Right cardiac atrium (tissue), 5 donors: ENCODE results near the gene CCDC57. TPM values are rescaled to one million over a fixed set of nuclear protein-coding genes. Genes with fewer than 3 reads are reported as not detected.
A peak's percentile ranks its signal among the peaks of the same experiment; 100 is the strongest.

Source experiments
- ATAC-seq, 2 donors: fragments of 200-7000 bp; cut with Tn5 transposase; one replicate each; pipeline versions ENCODE4 v1.8.0 to v1.9.1; 2020; ENCODE audit warnings: moderate library complexity in 2 of 2, mild to moderate bottlenecking in 1 of 2
- DNase-seq, 3 donors: peaks; one replicate each; pipeline ENCODE4 v3.0.0-alpha.2; 2020
- H3K27ac ChIP-seq: one replicate; pipeline ENCODE4 v1.5.1; 2013; ENCODE audit warnings: mild to moderate bottlenecking, low read length, control low read depth, moderate library complexity
- H3K27me3 ChIP-seq: one replicate; pipeline ENCODE4 v1.6.1; 2013; ENCODE audit not compliant: control insufficient read depth, insufficient read depth
- H3K4me1 ChIP-seq: one replicate; pipeline ENCODE4 v1.6.1; 2013; ENCODE audit warnings: low read length; ENCODE audit not compliant: control insufficient read depth, insufficient read depth
- H3K4me3 ChIP-seq: one replicate; pipeline ENCODE4 v1.5.1; 2013; ENCODE audit warnings: low read length, control low read depth
- H3K9me3 ChIP-seq: one replicate; pipeline ENCODE4 v1.6.1; 2013; ENCODE audit warnings: low read length; ENCODE audit not compliant: control insufficient read depth
- WGBS: extraction: QIAGEN DNeasy Blood & Tissue Kit; methylation state at CpG from one replicate; pipeline ENCODE4 v1.1.7; 2013; 5-methylcytosine and 5-hydroxymethylcytosine counted together
- intact Hi-C, 4 donors: fragments of 100-400 bp; cut with DNase I; formaldehyde crosslinking; loops; one replicate each; pipeline versions ENCODE4 v1.11.0 to v1.14.0; 2022 to 2023
- polyA plus RNA-seq: library from polyadenylated mRNA; stranded (reverse); fragments of 200-250 nt; gene quantifications from one replicate; pipeline ENCODE4 v1.2.3, GENCODE V29; 2013
- total RNA-seq, 4 donors: library from RNA; stranded (reverse); fragmentation: NEBNext Ultra II Directional; extraction: Animal tissue kit (Norgen Biotek cat#: 25700); gene quantifications; one replicate each; pipeline ENCODE4 v1.2.1, GENCODE V29; 2021
- donor health status: healthy with polysubstance abuse.
- donor health status: DM: no; HTN: yes; CAD: no.
- donor health status: DM: no; HTN: no; CAD: no.
- donor health status: DM: no; HTN: yes; CAD: no; lungs with severe emphysema.
- donor health status: DM: yes; HTN: yes; CAD: no.

Gene CCDC57
- total and polyA plus RNA-seq, 5 donors: 12.1 to 17.3 (median 16.2) TPM

DNA sequence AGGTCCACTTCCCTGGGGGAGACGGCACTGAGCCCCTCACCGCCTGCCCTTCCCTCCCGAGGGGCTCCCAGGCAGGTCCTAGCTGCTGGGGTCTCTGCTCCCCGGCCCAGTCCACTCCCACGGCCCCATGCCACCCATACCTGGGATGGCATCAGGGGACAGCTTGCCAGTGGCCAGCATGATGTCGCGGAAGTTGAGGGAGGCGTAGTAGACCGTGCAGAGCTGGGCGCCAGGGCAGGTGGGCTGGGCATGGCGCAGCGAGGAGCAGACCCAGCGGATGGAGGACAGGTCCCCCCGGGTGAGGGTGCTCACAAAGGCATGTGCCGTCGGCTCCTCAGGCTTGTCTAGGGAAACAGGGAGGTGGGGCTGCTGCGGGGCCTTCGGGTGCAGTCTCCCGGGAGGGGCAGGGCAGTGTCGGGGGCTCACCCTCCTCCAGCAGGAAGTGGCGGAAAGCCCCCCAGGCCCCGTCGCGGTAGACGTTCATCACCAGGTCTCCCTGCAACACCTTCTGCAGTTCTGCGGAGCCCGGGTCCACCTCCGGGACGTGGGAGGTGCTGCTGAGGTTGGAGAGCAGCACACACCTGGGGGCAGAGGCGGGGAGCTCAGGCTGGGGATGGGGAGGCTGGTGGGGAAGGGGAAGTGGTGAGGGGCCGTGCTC is 128.1 kb downstream of the CCDC57 start:
- DNase-seq: peak in 1 of 3 donors; percentile 54

DNA sequence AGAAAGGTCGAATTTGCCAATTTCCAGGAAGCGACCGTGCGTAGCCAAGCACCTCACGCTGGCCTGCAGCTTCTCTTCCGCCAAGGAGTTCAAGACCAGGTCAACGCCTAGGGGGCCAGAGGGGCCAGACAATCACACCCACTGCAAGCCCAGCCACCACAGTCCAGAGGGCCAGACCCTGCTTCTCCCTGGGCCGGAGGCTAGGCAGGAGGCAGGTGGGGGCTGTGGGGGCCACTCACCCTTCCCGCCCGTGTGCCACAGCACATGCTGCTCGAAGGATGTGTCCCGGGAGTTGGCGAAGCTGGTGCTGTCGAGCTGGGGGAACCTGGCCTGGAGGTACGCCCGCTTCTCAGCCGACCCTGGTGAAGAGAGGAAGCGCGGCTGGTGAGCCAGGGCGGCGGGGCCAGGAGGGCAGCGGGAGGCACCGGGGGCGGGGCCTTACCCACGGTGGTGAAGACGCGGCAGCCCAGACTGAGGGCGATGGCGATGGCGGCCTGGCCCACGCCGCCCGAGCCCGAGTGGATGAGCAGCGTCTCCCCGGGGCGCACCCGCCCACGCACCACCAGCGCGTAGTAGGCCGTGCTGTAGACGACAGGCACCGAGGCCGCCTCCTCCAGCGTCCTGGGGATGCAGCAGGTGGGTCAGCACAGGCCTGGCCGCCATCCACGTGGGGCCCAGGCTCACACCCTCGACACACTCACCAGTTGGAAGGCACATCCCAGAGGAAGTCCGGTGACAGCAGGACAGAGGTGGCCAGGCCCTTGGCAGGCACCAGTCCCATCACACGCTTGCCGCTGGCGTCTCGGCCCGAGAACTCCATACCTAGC is 128.9 kb downstream of the CCDC57 start:
- Histone ChIP-seq H3K4me1 (no peaks in the 10 kb centered on the region), H3K27ac (no peak overlapping the region), H3K27me3 (no peaks in the 10 kb centered on the region), H3K4me3 (no peak overlapping the region), H3K9me3 (no peaks in the 10 kb centered on the region)
- no peak for ATAC-seq
- WGBS: 93% methylated on average over 55 of the region's 55 CpGs
- intact Hi-C loops: no loop called here
- peak in 2 of 3 donors; percentile 60 for DNase-seq

More for the DNA sequence above, 128.1 kb downstream of the CCDC57 start:
- intact Hi-C loops: no loop called here
- H3K27ac ChIP-seq: no peak overlapping the region
- no peak overlapping the region for H3K4me3 ChIP-seq
- H3K9me3 ChIP-seq: no peaks in the 10 kb centered on the region
- 93% methylated on average over 31 of the region's 31 CpGs for WGBS
- ATAC-seq: no peak
- H3K27me3 ChIP-seq: no peaks in the 10 kb centered on the region
- H3K4me1 ChIP-seq: no peaks in the 10 kb centered on the region

DNA sequence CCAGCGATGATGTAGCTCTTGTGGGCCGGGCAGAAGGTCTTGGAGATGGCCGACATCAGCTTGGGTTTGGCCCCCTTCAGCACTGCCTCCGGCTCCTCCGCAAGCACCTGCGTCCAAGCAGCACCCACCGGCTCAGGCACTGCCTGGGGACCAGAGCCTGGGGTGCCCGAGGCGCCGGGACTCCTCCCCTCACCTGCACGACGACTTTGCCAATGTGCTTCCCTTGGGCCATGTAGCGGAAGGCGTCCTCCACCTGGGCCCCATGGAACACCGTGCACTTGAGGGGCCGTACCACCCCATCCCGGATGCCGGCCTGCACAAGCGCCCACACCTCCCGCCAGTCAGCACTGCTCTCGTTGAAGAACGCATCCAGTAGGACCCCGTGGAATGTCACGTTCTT is 129.6 kb downstream of the CCDC57 start:
- intact Hi-C loops: no loop called here
- ATAC-seq (no peak), DNase-seq (peak in 2 of 3 donors; percentile 30 to 46)
- WGBS: 92% methylated on average over 24 of the region's 24 CpGs
- no peak overlapping the region for H3K4me3 ChIP-seq
- H3K27ac ChIP-seq: no peak overlapping the region
- no peaks in the 10 kb centered on the region for H3K9me3 ChIP-seq
- H3K27me3 ChIP-seq: no peaks in the 10 kb centered on the region
- H3K4me1 ChIP-seq: no peaks in the 10 kb centered on the region

DNA sequence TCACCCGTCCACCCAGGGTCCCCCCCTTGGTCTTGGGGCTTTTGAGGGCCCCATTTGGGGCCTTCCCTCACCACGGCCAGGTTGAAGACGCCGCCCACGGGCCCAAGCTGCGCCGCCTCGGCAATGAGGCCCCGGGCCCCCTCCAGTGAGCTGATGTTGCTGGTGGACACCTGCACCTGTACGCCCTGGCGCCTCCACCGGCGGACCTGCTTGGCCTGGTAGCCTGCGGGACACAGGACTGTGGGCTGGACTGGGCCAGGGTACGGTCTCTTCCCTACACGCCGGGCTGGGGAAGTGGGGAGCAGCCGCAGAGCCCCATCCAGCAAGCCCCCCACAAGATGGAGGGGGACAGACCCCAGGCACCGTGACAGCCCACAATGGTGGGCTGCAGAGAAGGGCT is 130.2 kb downstream of the CCDC57 start:
- WGBS: 92% methylated on average over 19 of the region's 19 CpGs
- intact Hi-C loops: no loop called here

DNA sequence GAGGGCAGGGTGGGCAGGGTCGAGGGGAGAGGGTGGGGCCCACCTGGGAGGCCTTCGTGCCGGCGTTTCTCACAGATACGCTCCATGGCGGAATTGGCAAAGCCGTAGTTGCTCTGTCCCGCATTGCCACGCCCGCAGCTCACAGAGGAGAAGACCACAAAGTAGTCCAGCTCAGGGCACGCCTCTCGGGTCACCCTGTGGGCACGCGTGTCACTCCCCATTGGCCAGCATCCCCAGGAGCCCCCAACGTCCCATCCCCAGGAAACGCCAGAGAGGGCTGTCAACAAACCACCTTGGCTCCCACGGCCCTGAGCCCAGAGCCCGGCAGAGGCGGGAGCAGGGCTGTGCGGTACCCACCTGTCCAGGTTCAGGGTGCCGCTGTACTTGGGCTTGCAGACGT is 130.7 kb downstream of the CCDC57 start:
- intact Hi-C loops: no loop called here
- WGBS: 93% methylated on average over 22 of the region's 22 CpGs
- H3K4me3 ChIP-seq: no peak overlapping the region
- H3K27me3 ChIP-seq: no peaks in the 10 kb centered on the region
- H3K9me3 ChIP-seq: no peaks in the 10 kb centered on the region
- no peak overlapping the region for H3K27ac ChIP-seq
- ATAC-seq (no peak), DNase-seq (peak in 2 of 3 donors; percentile 28 to 48)
- H3K4me1 ChIP-seq: no peaks in the 10 kb centered on the region

More for the DNA sequence above, 130.2 kb downstream of the CCDC57 start:
- Histone ChIP-seq H3K4me1 (no peaks in the 10 kb centered on the region), H3K27me3 (no peaks in the 10 kb centered on the region), H3K4me3 (no peak overlapping the region), H3K9me3 (no peaks in the 10 kb centered on the region), H3K27ac (no peak overlapping the region)
- DNase-seq (peak in 2 of 3 donors; percentile 34 to 54), ATAC-seq (no peak)

DNA sequence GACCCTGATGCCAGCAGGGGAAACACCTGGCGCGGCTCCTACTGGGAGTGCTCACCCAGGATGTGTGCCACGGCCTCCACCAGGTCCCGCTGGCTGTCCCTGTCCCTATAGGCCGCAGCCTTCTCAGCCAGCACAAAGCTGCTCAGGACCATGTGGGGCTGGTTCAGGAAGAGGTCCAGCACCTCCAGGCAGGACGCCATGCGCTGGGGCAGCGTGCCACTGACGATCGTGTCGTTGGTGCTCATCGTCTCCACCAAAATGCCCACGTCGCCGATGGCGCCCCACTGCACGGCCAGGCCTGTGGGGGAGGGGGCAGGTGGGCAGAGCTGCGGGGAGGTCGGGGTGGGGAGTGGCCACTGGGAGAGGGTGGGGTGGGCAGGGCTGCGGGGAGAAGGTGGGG is 131.1 kb downstream of the CCDC57 start:
- no peak overlapping the region for H3K4me3 ChIP-seq
- ATAC-seq (no peak), DNase-seq (peak in 1 of 3 donors; percentile 68)
- WGBS: 92% methylated on average over 20 of the region's 20 CpGs
- intact Hi-C loops: no loop called here
- H3K4me1 ChIP-seq: no peaks in the 10 kb centered on the region
- H3K27me3 ChIP-seq: no peaks in the 10 kb centered on the region
- H3K27ac ChIP-seq: no peak overlapping the region
- no peaks in the 10 kb centered on the region for H3K9me3 ChIP-seq

- H3K9me3 ChIP-seq: no peaks in the 10 kb centered on the region
- H3K4me3 ChIP-seq: no peak overlapping the region
- intact Hi-C loops: no loop called here
- no peaks in the 10 kb centered on the region for H3K4me1 ChIP-seq
- WGBS: 94% methylated on average over 44 of the region's 44 CpGs
- H3K27ac ChIP-seq: no peak overlapping the region
- DNase-seq (peak in 2 of 3 donors; percentile 58 to 65), ATAC-seq (no peak)
- no peaks in the 10 kb centered on the region for H3K27me3 ChIP-seq
These were observed 131.7 kb downstream of the CCDC57 start for GRCh38 chr17:82080789-82081464.

- WGBS: 90% methylated on average over 36 of the region's 36 CpGs
- Histone ChIP-seq H3K4me1 (no peaks in the 10 kb centered on the region), H3K27me3 (no peaks in the 10 kb centered on the region), H3K9me3 (no peaks in the 10 kb centered on the region), H3K4me3 (no peak overlapping the region), H3K27ac (no peak overlapping the region)
- intact Hi-C loops: no loop called here
- ATAC-seq: no peak
- peak in 2 of 3 donors; percentile 31 to 41 for DNase-seq
These were observed 132.4 kb downstream of the CCDC57 start for GRCh38 chr17:82080048-82080788.

DNA sequence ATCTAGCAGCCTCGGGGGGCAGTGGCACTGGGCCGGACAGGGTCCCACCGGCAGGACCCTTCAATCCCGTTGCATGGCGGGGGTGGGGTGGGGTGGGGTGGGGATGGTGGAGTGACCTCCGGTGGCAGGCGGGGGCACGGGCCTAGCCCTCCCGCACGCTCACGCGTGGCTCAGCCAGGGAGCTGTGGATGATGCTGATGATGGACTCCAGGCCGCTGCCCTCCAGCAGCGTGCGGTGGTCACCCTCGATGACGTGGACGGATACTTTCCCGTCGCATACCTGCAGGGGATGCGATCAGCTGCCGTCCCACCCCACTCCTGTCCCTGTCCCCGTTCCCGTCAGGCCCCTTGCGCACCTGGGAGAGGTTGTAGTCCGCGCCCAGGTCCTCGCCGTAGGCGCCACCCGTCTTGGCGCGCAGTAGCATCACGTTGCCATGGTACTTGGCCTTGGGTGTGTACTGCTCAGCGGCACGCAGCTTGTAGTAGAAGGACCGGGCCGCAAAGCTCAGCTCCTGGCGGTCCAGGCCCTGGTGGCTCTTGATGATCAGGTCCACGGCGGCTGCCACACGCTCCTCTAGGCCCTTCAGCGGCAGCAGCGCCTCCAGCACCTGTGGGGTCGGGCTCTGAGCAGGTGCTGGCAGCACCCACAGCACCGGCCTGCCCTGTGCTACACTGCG is 133.5 kb downstream of the CCDC57 start:
- ATAC-seq: no peak
- H3K9me3 ChIP-seq: no peaks in the 10 kb centered on the region
- 94% methylated on average over 47 of the region's 47 CpGs for WGBS
- H3K27me3 ChIP-seq: no peaks in the 10 kb centered on the region
- no peaks in the 10 kb centered on the region for H3K4me1 ChIP-seq
- no peak overlapping the region for H3K27ac ChIP-seq
- no peak overlapping the region for H3K4me3 ChIP-seq
- intact Hi-C loops: no loop called here
- DNase-seq: peak in 2 of 3 donors; percentile 54 to 56

DNA sequence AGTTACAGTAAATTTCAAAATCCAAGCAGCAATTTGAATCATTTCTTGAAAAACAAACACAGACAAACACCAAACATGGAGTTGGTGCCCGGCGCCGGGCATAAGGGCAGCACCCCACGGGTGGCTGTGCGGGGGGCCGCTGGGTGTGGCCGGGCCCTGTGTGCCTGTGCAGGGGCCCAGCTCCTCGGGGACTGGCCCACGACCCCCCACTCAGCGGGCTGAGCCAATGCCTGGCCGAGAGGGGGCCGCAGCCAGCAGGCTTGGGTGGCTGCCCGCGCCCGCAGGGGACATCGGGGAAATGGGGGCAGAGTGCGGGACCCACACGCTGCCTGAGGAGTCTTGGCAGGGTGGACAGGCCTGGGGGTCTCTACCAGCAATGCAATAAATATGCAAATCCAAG is 134.2 kb downstream of the CCDC57 start:
- peak in 2 of 3 donors; percentile 46 to 60 for DNase-seq
- Histone ChIP-seq H3K4me1 (no peaks in the 10 kb centered on the region), H3K27me3 (no peaks in the 10 kb centered on the region), H3K9me3 (no peaks in the 10 kb centered on the region), H3K27ac (no peak overlapping the region), H3K4me3 (no peak overlapping the region)
- ATAC-seq: no peak
- WGBS: 92% methylated on average over 18 of the region's 18 CpGs
- intact Hi-C loops: no loop called here
